SKM-1 (cell line): Measurements from ENCODE around the gene NDC1.

Experiments used
- DNase-seq: peaks from one replicate; lab custom pipeline; 2025; ENCODE audit not compliant: unreplicated experiment; lab: John Stamatoyannopoulos, UW

Gene NDC1

GRCh38 chr1:53732409-53732808, 105.7 kb downstream of the NDC1 start:
- no peak for DNase-seq

DNA sequence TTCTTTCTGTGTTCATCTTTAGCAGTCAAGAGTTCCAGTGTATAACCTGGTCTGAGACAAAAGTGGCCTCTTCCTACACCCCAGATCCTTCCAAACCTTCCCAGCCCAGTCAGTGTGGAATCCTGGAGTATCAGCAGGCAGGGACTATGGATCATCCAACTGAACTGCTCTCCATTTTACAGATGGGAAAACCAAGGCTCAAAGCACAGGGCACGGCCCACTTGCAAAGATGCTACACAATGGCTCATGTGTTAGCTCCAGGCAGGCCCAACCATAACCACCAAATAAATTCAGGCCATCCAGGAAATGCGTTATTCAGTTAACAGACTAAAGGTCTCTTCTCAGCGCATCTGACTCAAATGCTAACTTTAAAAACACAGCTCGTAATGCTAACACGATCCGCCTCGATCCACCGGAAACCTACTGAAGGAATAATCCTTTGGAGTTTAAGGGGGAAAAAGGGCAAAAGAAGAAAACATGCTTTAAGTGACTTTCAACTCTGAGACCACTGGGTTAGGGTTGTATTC, 106.3 kb downstream of the NDC1 start:
- no peak for DNase-seq

- DNase-seq = no peak
Measured at GRCh38 chr1:53731043-53731600, 107.0 kb downstream of the NDC1 start.

DNA sequence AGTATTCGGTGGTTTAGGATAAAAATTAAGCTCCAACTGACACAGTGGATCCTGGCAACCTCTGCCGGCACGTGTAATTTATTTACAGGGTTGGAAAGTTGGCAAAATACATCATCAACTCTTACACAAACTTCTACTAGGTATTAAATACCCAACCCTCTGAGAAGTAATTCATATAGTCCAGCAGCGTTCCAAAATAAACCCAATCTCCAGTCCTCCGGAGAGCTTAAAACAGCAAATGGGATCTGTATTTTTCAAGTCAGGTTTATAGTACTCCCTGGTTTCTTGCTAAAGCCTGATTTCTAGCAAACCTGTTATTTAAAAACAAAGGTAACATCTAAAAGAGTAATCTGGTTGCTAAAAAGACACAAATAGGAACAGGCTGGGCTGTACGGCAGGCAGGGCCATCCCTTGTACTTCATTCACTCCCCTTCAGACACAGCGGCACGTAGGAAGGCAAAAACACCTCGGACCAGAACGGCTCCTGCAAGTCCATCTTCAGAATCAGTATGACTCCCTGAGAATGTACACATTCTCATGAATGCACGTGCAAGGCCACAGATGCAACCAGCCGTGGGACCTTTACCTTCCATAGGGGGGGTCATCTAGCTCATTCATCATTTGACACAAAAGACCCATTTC, 107.8 kb downstream of the NDC1 start:
- no peak for DNase-seq

DNA sequence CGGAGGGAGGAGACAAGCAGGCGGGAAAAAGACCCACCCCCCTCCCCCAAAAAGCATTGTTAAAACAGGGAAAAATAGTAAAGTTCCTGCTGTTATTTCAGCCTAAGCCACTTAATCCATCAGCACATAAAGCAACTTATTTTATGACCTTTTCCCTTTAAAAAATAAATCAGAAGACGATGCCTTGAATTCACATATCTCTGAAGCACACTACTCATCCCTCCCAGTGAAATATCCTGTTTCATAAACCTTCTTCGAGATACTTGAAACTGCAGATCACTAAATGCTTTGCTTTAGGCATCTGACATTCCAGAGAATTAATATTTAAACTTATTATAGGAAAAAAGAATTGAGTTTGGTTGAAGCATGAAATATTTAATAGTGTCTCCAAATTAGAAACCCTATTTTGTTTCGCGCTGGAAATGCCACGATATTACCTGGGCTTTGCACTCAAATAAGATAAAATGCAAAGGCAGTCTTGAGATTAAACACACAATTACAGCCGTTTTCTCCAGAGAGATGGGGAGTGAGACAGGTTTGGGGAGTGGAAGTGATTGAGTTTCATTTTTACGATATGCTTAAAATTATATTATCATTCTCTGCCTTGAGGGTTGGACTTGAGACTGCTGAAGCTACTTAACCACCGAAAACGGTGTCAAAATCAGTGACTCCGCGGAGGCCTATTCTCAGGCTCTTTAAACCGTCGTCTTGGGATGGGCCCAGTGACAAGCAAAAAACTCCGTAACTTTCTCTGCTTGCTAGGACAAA, 108.5 kb downstream of the NDC1 start:
- DNase-seq = no peak

GRCh38 chr1:53728702-53729455, 109.2 kb downstream of the NDC1 start:
- no peak for DNase-seq

DNA sequence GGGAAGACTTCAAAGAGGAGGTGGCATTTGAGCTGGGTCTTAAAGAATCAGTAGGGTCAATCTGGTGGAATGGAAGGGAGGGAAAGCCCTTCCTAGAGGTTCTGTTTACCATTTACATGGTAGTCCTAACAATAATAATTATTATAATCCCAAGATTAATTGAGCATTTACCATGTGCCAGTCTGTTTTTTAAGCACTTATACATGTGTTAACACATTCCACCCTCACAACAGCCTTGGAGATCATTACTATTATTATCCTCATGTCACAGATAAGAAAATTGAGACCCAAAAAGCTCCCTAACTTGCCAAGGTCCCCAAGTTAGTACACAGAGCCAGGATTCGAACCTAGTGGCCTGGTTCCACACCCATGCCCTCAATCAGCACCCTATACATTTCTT, 109.9 kb downstream of the NDC1 start:
- no peak for DNase-seq

GRCh38 chr1:53727461-53728092, 110.5 kb downstream of the NDC1 start:
- no peak for DNase-seq

GRCh38 chr1:53726009-53726600, 112.0 kb downstream of the NDC1 start:
- no peak for DNase-seq

DNA sequence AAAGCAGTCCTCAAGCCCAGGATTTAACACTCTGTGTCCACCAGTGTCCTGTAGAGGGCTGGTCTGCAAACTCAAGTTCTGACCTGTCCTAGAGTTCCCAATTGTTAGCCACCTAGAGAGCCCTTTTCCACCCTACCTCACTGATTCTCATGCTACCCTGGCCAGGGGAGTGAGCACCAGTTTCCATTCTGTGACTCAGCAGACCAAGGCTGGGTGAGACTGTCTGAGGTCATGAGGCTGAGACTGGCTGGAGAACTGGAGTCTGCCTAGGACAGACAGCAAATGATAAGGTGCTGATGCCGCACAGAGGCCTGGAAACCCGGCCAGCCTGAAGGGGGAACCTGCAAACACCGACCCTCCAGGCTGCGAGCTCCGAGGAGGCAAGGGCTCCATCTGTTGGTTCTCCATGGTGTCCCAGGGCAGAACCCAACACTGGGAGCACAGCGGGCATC, 112.8 kb downstream of the NDC1 start:
- DNase-seq = no peak

GRCh38 chr1:53722025-53722424, 116.1 kb downstream of the NDC1 start:
- no peak for DNase-seq

- no peak for DNase-seq
Measured at GRCh38 chr1:53721088-53721487, 117.0 kb downstream of the NDC1 start.

GRCh38 chr1:53719469-53719868, 118.6 kb downstream of the NDC1 start:
- DNase-seq = no peak

GRCh38 chr1:53718443-53718842, 119.7 kb downstream of the NDC1 start:
- DNase-seq = no peak

GRCh38 chr1:53717025-53717804, 120.9 kb downstream of the NDC1 start:
- no peak for DNase-seq

GRCh38 chr1:53716150-53716549, 121.9 kb downstream of the NDC1 start:
- no peak for DNase-seq

- DNase-seq = peak; percentile 10
Measured at GRCh38 chr1:53715478-53715877, 122.6 kb downstream of the NDC1 start.
